Sigmoid colon (tissue), 7 donors: Measurements from ENCODE around the gene MAP1B. TPM values are rescaled to one million over a fixed set of nuclear protein-coding genes. Genes with fewer than 3 reads are reported as not detected.

Source experiments
- DNase-seq: peaks from one replicate; pipeline ENCODE4 v3.0.0-alpha.2; 2019
- H3K27ac ChIP-seq, 4 donors: fragments of 200-600 bp; sonication (generic); one replicate each; pipeline ENCODE4 v1.5.1; 2016 to 2019; ENCODE audit warnings: mild to moderate bottlenecking in 1 of 4
- H3K27me3 ChIP-seq, 3 donors: fragments of 200-600 bp; sonication (generic); one replicate each; pipeline ENCODE4 v1.5.1; 2019; ENCODE audit warnings: mild to moderate bottlenecking in 1 of 3
- H3K36me3 ChIP-seq, 4 donors: fragments of 200-600 bp; sonication (generic); one replicate each; pipeline ENCODE4 v1.5.1; 2016 to 2019
- H3K4me1 ChIP-seq, 4 donors: fragments of 200-600 bp; sonication (generic); one replicate each; pipeline ENCODE4 v1.5.1; 2017 to 2019
- H3K4me3 ChIP-seq, 4 donors: fragments of 200-600 bp; sonication (generic); one replicate each; pipeline ENCODE4 v1.5.1; 2017 to 2019; ENCODE audit warnings: mild to moderate bottlenecking in 2 of 4, moderate library complexity in 1 of 4
- H3K9me3 ChIP-seq, 4 donors: fragments of 200-600 bp in 3 of 4; sonication (generic) in 3 of 4; one replicate each; pipeline versions ENCODE4 v1.5.1 to v1.6.1; 2013 to 2019
- CTCF ChIP-seq, 4 experiments: fragments of 450-650 bp in 3 of 4; fragments of 200-600 bp in 1 of 4; IDR thresholded peaks; one replicate each; pipeline ENCODE4 v1.5.1; 2016 to 2019; ENCODE audit warnings: antibody characterized with exemption in 4 of 4, mild to moderate bottlenecking in 3 of 4, moderate library complexity in 2 of 4
- EP300 ChIP-seq, 4 donors: sonication (generic); formaldehyde crosslinking; IDR thresholded peaks; one replicate each; pipeline ENCODE4 v1.6.1; 2017; ENCODE audit warnings: antibody characterized with exemption in 4 of 4
- POLR2A ChIP-seq, 2 donors: fragments of 450-650 bp; IDR thresholded peaks; one replicate each; pipeline ENCODE4 v1.6.1; 2016; ENCODE audit warnings: antibody characterized with exemption in 2 of 2, mild to moderate bottlenecking in 2 of 2, moderate library complexity in 2 of 2
- POLR2AphosphoS5 ChIP-seq, 4 donors: sonication (generic); formaldehyde crosslinking; IDR thresholded peaks; one replicate each; pipeline ENCODE4 v1.6.1; 2017; ENCODE audit warnings: antibody characterized with exemption in 4 of 4
- WGBS, 2 donors: extraction: QIAGEN DNeasy Blood & Tissue Kit; methylation state at CpG; one replicate each; pipeline ENCODE4 v1.1.7; 2013; 5-methylcytosine and 5-hydroxymethylcytosine counted together
- intact Hi-C: fragments of 100-400 bp; cut with DNase I; formaldehyde crosslinking; loops from one replicate; pipeline ENCODE4 v1.15.1; 2023
- polyA plus RNA-seq, 3 donors: library from polyadenylated mRNA; stranded (reverse); fragments of 200-250 nt; gene quantifications; one replicate each; pipeline ENCODE4 v1.2.3, GENCODE V29; 2013
- total RNA-seq, 4 donors: library from RNA; depleted of rRNA; stranded (reverse); fragments of >200 nt; gene quantifications; one replicate each; pipeline ENCODE4 v1.1.0, GENCODE V29; 2016
- donor health status: healthy with polysubstance abuse.
- donor health status: Bipolar disorder and iron deficiency.
- donor health status: healthy.

Gene MAP1B
- total and polyA plus RNA-seq, 7 donors, result 0.69 to 659 (median 98.6) TPM

GRCh38 chr5:72141440-72142355, 34.4 kb downstream of the MAP1B start:
- H3K4me3 ChIP-seq, result no peak overlapping the region
- intact Hi-C loops, result no loop called here
- H3K4me1 ChIP-seq, result peaks cover 0 to 90% (median 58%) of the 10 kb centered on the region in 4 donors
- 65 to 66% methylated on average over 8 of the region's 8 CpGs for WGBS, 2 donors
- peak overlapping the region; percentile 63 to 79 (median 75) for H3K27ac ChIP-seq
- H3K27me3 ChIP-seq, result no peaks in the 10 kb centered on the region
- H3K36me3 ChIP-seq, result no peaks in the 10 kb centered on the region
- peak in 1 of 4 donors; percentile 17 for TF ChIP-seq POLR2AphosphoS5 (IDR thresholded peaks at IDR 0.05)
- no peak for TF ChIP-seq POLR2A (IDR thresholded peaks at IDR 0.05)
- no peak for TF ChIP-seq CTCF (IDR thresholded peaks at IDR 0.05)
- no peak for TF ChIP-seq EP300 (IDR thresholded peaks at IDR 0.05)
- no peaks in the 10 kb centered on the region for H3K9me3 ChIP-seq
- no peak for DNase-seq

- intact Hi-C loops, result loop anchor here (5.0 kb wide), 1 partner anchor 103 kb away; no protein-coding TSS in a partner anchor
- no peak overlapping the region for H3K4me3 ChIP-seq
- no peaks in the 10 kb centered on the region for H3K9me3 ChIP-seq
- TF ChIP-seq CTCF (IDR thresholded peaks at IDR 0.05) (no peak), EP300 (IDR thresholded peaks at IDR 0.05) (no peak), POLR2A (IDR thresholded peaks at IDR 0.05) (no peak), POLR2AphosphoS5 (IDR thresholded peaks at IDR 0.05) (no peak)
- 89 to 91% methylated on average over 2 of the region's 2 CpGs for WGBS, 2 donors
- peaks cover 0 to 76% (median 54%) of the 10 kb centered on the region in 4 donors for H3K4me1 ChIP-seq
- peak overlapping the region; percentile 30 to 79 (median 63) for H3K27ac ChIP-seq
- no peaks in the 10 kb centered on the region for H3K36me3 ChIP-seq
- H3K27me3 ChIP-seq, result no peaks in the 10 kb centered on the region
- no peak for DNase-seq
Observed at GRCh38 chr5:72144762-72145161, 37.5 kb downstream of the MAP1B start.

GRCh38 chr5:72145348-72145747, 38.1 kb downstream of the MAP1B start:
- intact Hi-C loops, result loop anchor here (5.0 kb wide), 1 partner anchor 102 kb away; no protein-coding TSS in a partner anchor
- Histone ChIP-seq H3K27me3 (no peaks in the 10 kb centered on the region), H3K27ac (peak overlapping the region; percentile 30 to 79 (median 63)), H3K36me3 (no peaks in the 10 kb centered on the region), H3K4me3 (no peak overlapping the region), H3K4me1 (peaks cover 0 to 81% (median 56%) of the 10 kb centered on the region in 4 donors), H3K9me3 (no peaks in the 10 kb centered on the region)
- WGBS, 2 donors, result 43 to 75% methylated on average over 1 of the region's 1 CpG
- peak in 1 of 4 donors; percentile 11 for TF ChIP-seq POLR2AphosphoS5 (IDR thresholded peaks at IDR 0.05)
- no peak for TF ChIP-seq POLR2A (IDR thresholded peaks at IDR 0.05)
- no peak for TF ChIP-seq CTCF (IDR thresholded peaks at IDR 0.05)
- DNase-seq, result no peak

- Histone ChIP-seq H3K4me1 (peaks cover 0 to 83% (median 57%) of the 10 kb centered on the region in 4 donors), H3K36me3 (no peaks in the 10 kb centered on the region), H3K4me3 (no peak overlapping the region), H3K27ac (peak overlapping the region in 3 of 4 donors; percentile 30 to 79 (median 74)), H3K27me3 (no peaks in the 10 kb centered on the region), H3K9me3 (no peaks in the 10 kb centered on the region)
- no peak for TF ChIP-seq CTCF (IDR thresholded peaks at IDR 0.05)
- TF ChIP-seq POLR2A (IDR thresholded peaks at IDR 0.05), result no peak
- TF ChIP-seq EP300 (IDR thresholded peaks at IDR 0.05), result no peak
- TF ChIP-seq POLR2AphosphoS5 (IDR thresholded peaks at IDR 0.05), result no peak
- intact Hi-C loops, result loop anchor here (5.0 kb wide), 1 partner anchor 101 kb away; no protein-coding TSS in a partner anchor
- DNase-seq, result no peak
- 91 to 94% methylated on average over 3 of the region's 3 CpGs for WGBS, 2 donors
Observed at GRCh38 chr5:72146056-72146455, 38.8 kb downstream of the MAP1B start.
